ENCODE measurements around the gene EIF1.

The EIF1 gene

DNA sequence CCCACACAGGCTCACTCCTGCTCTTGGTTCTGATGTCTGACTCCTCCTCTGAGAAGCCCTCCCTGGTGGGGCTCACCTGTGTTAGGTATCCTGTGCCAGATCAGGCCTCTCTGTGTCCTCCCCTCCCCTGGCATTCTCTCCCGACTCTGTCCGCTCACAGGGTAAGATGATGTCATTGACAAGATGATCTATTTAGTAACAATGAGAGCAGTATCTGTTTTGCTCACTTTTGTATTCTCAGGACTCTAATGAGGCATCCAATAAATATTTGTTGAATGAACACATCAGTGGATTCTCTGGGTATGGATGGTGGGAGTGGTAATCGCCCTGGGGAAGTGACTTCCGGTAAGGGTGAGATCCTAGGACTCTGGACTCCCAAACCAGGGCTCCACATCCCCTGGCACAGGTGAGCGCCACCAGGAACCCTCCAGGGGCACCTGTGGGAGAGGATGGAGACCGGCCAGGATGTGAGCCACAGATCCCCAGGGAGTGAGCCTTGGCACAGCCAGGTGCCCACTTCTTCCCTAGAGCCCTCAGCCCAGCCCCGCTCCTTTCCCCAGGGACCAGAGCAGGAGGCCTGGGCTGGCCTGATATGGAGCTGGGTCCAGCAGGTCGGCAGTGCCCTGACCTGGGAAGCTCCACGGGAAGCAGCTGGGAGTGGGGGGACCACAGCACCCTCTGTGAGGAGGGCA is 51.1 kb downstream of the EIF1 start:
- DNase-seq (ENCODE audit: low read depth in 2 of 2): peak in 1 of 2 donors; percentile 59
- TF ChIP-seq, protein P1, sequence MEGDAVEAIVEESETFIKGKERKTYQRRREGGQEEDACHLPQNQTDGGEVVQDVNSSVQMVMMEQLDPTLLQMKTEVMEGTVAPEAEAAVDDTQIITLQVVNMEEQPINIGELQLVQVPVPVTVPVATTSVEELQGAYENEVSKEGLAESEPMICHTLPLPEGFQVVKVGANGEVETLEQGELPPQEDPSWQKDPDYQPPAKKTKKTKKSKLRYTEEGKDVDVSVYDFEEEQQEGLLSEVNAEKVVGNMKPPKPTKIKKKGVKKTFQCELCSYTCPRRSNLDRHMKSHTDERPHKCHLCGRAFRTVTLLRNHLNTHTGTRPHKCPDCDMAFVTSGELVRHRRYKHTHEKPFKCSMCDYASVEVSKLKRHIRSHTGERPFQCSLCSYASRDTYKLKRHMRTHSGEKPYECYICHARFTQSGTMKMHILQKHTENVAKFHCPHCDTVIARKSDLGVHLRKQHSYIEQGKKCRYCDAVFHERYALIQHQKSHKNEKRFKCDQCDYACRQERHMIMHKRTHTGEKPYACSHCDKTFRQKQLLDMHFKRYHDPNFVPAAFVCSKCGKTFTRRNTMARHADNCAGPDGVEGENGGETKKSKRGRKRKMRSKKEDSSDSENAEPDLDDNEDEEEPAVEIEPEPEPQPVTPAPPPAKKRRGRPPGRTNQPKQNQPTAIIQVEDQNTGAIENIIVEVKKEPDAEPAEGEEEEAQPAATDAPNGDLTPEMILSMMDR (IDR thresholded peaks at IDR 0.05; ENCODE audit: low read depth, low read length): no peak
- no peak overlapping the region for H3K4me3 ChIP-seq (replicated peaks in 1 of 2; ENCODE audit: low read depth in 2 of 2, low read length in 2 of 2)

DNA sequence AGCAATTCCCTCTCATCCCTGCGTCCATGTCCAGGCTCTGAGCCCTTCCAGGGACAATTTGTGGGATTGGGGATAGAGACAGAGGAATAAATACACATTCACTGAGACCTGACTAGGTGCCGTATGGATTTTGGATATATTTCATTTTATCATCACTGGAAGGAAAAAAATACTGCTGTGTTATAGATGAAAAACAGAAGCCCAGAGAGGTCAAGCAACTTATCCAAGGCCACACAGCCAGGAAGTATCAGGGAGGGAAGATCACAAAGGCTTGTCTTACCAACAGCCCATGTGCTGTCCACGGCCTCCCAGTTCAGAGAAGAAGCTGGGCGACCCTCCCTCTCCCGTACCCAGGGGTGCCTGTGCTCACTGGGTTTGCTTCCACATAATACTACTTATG is 51.8 kb downstream of the EIF1 start:
- H3K4me3 ChIP-seq (replicated peaks in 1 of 2; ENCODE audit: low read depth in 2 of 2, low read length in 2 of 2): no peak overlapping the region
- DNase-seq (ENCODE audit: low read depth in 2 of 2): no peak
- TF ChIP-seq, protein P1 (IDR thresholded peaks at IDR 0.05; ENCODE audit: low read depth, low read length): no peak

DNA sequence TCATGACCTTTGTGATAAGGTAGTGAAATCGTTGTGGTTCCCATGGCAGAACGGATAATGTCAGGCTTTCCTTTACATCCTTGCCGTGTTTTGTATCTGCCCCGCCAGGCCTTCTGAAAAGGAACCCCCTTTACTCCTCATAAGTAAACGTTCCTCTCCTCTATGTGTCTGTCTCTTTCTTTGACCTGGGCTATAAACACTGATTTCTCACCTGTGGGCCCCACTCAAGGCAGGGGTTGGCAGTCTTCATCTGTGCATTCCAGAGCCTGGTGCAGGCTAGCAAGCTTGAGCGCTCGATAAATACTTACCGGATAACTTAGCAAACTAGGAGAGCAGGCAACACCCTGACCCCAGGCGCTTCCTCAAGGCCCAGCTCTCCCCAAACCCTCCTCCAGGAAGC is 53.0 kb downstream of the EIF1 start:
- no peak for DNase-seq (ENCODE audit: low read depth in 2 of 2)
- no peak overlapping the region for H3K4me3 ChIP-seq (replicated peaks in 1 of 2; ENCODE audit: low read depth in 2 of 2, low read length in 2 of 2)
- TF ChIP-seq, protein P1 (IDR thresholded peaks at IDR 0.05; ENCODE audit: low read depth, low read length): no peak

Data from cardiac fibroblast (primary cell).